Choroid plexus epithelial cell (primary cell): Measurements from ENCODE around the gene ACOT12.
"Not testable (repeated sequence)": the region's sequence is repeated elsewhere in the genome, so short reads cannot be mapped to it uniquely, and the experiment has no call there.

Source experiments
- DNase-seq: peaks from one replicate; pipeline ENCODE4 v3.0.0-alpha.2; 2010; ENCODE audit warnings: low read depth
- H3K4me3 ChIP-seq: 2 replicates; pipeline ENCODE4 v1.5.1; 2011; ENCODE audit warnings: low read depth, mild to moderate bottlenecking, control low read depth, low read length, moderate library complexity
- TF ChIP-seq, protein P1 (sequence below): conservative IDR thresholded peaks from 2 replicates; pipeline ENCODE4 v1.5.1; 2011; ENCODE audit warnings: low read depth, mild to moderate bottlenecking, control low read depth, inconsistent platforms, low read length, moderate library complexity

ACOT12 gene

DNA sequence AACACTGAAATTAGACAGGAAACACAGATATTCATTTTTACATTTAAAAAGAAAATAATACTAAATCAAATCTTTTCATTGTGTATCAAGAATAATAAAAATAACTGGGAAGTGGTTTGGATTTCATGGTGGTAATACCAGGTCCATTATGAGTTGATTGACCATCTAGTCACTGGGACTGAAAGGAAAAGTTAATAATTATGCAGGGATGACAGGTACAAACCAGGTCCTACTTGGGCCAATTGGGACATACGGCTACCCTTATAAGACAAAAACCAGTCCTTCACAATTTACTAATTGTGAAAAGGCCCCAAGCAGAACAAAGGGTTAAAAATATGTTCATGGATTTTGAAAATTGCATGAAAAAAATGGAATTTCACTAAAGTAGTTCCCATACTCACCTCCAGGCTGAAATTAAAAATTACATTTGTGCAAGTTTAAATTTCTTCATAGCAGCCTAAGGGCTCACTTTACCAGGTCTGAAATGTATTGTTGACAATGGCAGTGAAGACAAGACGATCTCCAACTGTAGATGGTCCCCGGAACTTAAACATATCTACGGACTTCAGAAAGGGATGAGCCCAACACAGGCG lies 48.4 kb downstream of the ACOT12 start:
- TF ChIP-seq, protein P1, sequence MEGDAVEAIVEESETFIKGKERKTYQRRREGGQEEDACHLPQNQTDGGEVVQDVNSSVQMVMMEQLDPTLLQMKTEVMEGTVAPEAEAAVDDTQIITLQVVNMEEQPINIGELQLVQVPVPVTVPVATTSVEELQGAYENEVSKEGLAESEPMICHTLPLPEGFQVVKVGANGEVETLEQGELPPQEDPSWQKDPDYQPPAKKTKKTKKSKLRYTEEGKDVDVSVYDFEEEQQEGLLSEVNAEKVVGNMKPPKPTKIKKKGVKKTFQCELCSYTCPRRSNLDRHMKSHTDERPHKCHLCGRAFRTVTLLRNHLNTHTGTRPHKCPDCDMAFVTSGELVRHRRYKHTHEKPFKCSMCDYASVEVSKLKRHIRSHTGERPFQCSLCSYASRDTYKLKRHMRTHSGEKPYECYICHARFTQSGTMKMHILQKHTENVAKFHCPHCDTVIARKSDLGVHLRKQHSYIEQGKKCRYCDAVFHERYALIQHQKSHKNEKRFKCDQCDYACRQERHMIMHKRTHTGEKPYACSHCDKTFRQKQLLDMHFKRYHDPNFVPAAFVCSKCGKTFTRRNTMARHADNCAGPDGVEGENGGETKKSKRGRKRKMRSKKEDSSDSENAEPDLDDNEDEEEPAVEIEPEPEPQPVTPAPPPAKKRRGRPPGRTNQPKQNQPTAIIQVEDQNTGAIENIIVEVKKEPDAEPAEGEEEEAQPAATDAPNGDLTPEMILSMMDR, result no peak
- no peak overlapping the region for H3K4me3 ChIP-seq
- no peak for DNase-seq

DNA sequence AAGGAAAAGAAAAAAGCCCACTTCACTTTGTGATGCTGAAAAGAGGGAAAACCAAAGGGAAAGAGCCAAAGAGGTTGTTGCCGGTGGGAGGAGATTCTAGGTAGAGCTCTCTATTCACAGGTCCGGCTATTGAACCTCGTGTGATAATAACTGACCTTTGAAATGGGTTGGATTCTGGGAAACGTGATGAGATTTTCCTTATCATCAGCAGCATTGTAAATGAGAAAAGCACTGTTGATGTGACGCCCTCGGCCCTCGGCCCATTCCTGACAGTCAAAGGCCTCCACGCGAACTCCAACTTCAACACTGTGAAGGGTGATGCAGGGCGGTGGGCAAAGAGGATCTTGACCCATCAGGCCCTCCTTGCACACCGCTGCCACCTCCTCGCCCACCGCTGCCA lies 49.2 kb downstream of the ACOT12 start:
- TF ChIP-seq, protein P1, result no peak
- no peak overlapping the region for H3K4me3 ChIP-seq
- DNase-seq, result no peak

DNA sequence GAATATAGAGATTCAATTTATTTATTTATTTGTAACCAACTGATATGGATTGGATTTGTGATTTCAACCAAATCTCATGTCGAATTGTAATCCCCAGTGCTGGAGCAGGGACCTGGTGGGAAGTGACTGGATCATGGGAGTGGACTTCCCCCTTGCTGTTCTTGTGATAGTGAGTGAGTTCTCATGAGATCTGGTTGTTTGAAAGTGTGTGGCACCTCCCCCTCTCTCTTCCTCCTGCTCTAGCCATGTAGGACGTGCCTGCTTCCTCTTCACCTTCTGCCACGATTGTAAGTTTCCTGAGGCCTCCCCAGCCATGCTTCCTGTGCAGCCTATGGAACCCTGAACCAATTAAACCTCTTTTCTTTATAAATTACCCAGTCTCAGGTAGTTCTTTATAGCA lies 55.7 kb downstream of the ACOT12 start:
- DNase-seq, H3K4me3 ChIP-seq: not testable (repeated sequence)

DNA sequence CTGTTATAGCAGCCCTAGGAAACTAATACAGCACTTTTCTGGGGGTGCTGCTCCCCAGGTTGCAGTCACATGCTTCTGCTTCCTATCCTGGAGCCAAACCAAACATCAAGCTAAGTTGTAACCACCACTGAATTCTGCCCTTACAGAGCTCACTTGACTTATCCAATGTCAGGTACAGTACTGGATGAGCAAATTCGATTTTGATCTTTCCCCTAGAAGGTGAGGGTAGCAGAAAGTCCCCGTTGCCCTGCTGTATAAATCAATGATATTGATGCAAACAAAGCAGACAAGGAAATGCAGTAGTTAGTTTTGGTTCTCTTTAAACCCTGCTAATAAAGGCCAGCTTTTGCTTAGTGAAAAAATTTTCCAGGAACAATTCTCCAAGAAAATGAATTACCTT lies 56.1 kb downstream of the ACOT12 start:
- TF ChIP-seq, protein P1, result no peak
- H3K4me3 ChIP-seq, result no peak overlapping the region
- DNase-seq, result no peak

DNA sequence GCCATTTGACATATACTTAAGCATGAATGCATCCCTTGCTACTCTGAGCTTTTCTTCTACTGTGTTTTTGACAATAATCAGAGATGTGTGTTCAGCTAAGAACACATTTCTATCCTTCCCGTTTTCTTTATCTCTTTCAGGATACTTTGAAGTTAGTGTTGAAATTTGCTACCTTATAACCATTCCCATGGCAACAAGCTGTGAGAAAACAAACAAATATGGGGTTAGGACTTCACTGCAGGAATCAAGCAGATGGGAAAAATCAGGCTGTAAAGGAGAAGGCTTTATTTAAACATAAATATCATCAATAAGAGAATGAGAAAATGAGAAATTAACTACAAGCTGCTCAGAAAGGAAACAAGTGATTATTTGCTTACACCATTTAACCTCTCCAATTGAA lies 57.4 kb downstream of the ACOT12 start:
- TF ChIP-seq, protein P1, result no peak
- peak; percentile 34 for DNase-seq

DNA sequence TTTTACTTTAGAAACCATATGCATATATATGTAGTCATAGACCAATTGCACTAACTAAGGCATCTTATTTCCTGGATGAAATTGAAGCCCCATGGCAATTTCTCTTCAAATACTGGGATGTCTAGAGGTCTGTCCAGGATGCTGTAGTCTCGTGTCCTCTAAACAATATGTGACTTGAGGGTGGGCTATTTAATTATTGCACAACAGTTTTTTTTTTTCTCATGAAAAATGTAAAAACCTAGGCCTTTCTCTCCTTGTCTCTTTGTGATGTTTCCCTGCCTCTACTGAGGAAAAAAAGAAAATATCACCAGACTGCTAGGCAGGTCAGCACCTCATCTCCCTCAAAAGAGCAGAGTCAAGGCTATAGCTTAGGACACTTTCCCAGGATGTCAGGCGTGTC lies 58.0 kb downstream of the ACOT12 start:
- TF ChIP-seq, protein P1, result no peak
- DNase-seq, result no peak
- H3K4me3 ChIP-seq, result no peak overlapping the region

More for the DNA sequence above, 57.4 kb downstream of the ACOT12 start:
- H3K4me3 ChIP-seq, result no peak overlapping the region

DNA sequence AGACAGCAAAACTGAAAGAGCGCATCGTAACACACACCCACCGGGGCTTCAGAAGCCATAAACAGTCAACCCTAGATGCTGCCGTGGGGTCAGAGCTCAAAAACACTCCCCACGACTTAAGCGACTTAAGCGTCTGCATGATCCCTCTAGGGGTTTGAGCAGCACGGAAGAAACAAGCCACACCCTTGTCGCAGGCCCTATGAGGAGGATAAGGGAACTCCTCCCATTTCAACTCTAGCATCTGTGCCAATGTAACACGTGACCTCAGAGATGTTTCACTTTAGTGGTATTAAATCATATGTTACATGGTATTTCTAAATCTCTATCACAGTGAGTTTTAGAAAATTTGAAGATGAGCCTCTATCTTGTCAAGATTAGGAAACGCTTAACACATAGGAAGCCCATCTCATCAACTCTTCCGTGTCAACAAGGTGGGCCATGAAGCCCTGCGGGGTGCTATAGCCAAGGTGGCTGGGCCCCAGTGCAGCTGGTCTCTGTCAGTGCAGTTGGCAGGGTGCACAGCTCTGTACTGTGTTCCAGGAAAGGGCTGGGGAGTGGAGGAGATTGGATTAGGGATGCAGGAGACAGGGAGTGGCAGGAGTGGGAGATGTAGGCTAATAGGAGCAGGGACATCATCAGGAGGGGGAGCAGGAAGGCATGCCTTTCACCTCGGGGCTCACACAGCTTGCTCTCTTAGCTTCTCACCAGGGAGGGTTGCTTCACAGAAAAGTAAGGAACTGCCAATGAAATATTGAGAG lies 59.5 kb downstream of the ACOT12 start:
- TF ChIP-seq, protein P1, result no peak
- no peak for DNase-seq
- H3K4me3 ChIP-seq, result no peak overlapping the region
